UCSD-AML1 (cell line): ENCODE measurements around the gene ABI3.

Experiments
- DNase-seq: peaks from one replicate; lab custom pipeline; 2025; ENCODE audit not compliant: unreplicated experiment; lab: John Stamatoyannopoulos, UW

The ABI3 gene

GRCh38 chr17:49196520-49196919 is 14.0 kb upstream of the ABI3 start:
- no peak for DNase-seq

GRCh38 chr17:49197346-49197998 is 13.0 kb upstream of the ABI3 start:
- no peak for DNase-seq

- no peak for DNase-seq
These were observed 12.3 kb upstream of the ABI3 start for GRCh38 chr17:49198211-49198610.

GRCh38 chr17:49200423-49201083 is 10.0 kb upstream of the ABI3 start:
- no peak for DNase-seq

GRCh38 chr17:49201481-49201927 is 9.0 kb upstream of the ABI3 start:
- DNase-seq, result no peak

- no peak for DNase-seq
These were observed 6.7 kb upstream of the ABI3 start for GRCh38 chr17:49203796-49204195.

- DNase-seq, result no peak
These were observed 6.0 kb upstream of the ABI3 start for GRCh38 chr17:49204516-49204915.

- no peak for DNase-seq
These were observed 1.4 kb upstream of the ABI3 start for GRCh38 chr17:49209061-49209571.

GRCh38 chr17:49213399-49213798 is 2.9 kb downstream of the ABI3 start:
- DNase-seq, result no peak

GRCh38 chr17:49213847-49214246 is 3.3 kb downstream of the ABI3 start:
- no peak for DNase-seq

- DNase-seq, result no peak
These were observed 4.3 kb downstream of the ABI3 start for GRCh38 chr17:49214676-49215360.

- no peak for DNase-seq
These were observed 6.0 kb downstream of the ABI3 start for GRCh38 chr17:49216482-49216881.

- DNase-seq, result peak; percentile 64
These were observed 6.6 kb downstream of the ABI3 start for GRCh38 chr17:49216953-49217650.

- peak; percentile 79 for DNase-seq
These were observed 7.3 kb downstream of the ABI3 start for GRCh38 chr17:49217651-49218413.

- DNase-seq, result peak; percentile 76
These were observed 8.7 kb downstream of the ABI3 start for GRCh38 chr17:49218941-49219913.

GRCh38 chr17:49219987-49220386 is 9.5 kb downstream of the ABI3 start:
- no peak for DNase-seq

GRCh38 chr17:49223168-49223516 is 12.6 kb downstream of the ABI3 start:
- no peak for DNase-seq

- DNase-seq, result peak; percentile 27
These were observed 13.2 kb downstream of the ABI3 start for GRCh38 chr17:49223517-49224197.
